AG10803 (cell line): ENCODE measurements around the gene HTR1B.
A peak's percentile ranks its signal among the peaks of the same experiment; 100 is the strongest.

Experiments
- DNase-seq: peaks from one replicate; pipeline ENCODE4 v3.0.0; 2010; ENCODE audit warnings: low read depth
- H3K4me3 ChIP-seq: 2 replicates; pipeline ENCODE4 v1.5.1; 2011; ENCODE audit warnings: mild to moderate bottlenecking, low read length, control low read depth
- TF ChIP-seq, protein P1 (sequence below): conservative IDR thresholded peaks from 2 replicates; pipeline ENCODE4 v1.5.1; 2011; ENCODE audit warnings: mild to moderate bottlenecking, low read length, control low read depth, inconsistent platforms

HTR1B gene, protein sequence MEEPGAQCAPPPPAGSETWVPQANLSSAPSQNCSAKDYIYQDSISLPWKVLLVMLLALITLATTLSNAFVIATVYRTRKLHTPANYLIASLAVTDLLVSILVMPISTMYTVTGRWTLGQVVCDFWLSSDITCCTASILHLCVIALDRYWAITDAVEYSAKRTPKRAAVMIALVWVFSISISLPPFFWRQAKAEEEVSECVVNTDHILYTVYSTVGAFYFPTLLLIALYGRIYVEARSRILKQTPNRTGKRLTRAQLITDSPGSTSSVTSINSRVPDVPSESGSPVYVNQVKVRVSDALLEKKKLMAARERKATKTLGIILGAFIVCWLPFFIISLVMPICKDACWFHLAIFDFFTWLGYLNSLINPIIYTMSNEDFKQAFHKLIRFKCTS

GRCh38 chr6:77463308-77463860, at the start of gene HTR1B:
HTR1B (minus strand) TSS chr6:77463491; CDS start chr6:77463403, 88 bp downstream.
- no peak for DNase-seq
- TF ChIP-seq, protein P1, sequence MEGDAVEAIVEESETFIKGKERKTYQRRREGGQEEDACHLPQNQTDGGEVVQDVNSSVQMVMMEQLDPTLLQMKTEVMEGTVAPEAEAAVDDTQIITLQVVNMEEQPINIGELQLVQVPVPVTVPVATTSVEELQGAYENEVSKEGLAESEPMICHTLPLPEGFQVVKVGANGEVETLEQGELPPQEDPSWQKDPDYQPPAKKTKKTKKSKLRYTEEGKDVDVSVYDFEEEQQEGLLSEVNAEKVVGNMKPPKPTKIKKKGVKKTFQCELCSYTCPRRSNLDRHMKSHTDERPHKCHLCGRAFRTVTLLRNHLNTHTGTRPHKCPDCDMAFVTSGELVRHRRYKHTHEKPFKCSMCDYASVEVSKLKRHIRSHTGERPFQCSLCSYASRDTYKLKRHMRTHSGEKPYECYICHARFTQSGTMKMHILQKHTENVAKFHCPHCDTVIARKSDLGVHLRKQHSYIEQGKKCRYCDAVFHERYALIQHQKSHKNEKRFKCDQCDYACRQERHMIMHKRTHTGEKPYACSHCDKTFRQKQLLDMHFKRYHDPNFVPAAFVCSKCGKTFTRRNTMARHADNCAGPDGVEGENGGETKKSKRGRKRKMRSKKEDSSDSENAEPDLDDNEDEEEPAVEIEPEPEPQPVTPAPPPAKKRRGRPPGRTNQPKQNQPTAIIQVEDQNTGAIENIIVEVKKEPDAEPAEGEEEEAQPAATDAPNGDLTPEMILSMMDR, result no peak
- H3K4me3 ChIP-seq, result peak within 1 kb of the TSS; percentile 49

DNA sequence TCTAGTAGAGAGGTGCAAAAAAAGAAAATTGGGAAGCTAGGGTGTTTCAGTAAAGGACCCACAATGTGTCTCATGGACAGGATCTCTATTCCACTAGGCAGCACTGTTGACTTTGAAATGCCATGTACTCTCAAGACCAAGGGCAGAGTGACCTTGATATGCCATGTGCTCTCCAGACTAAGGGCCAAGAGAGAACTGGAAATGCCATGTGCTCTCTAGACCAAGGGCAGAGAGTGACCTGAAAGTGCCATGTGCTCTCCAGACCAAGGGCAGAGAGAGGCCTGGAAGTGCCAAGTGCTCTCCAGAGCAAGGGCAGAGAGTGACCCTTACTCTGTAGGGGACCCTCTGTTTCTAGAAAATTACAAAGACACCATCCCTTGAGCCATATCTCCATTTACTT, 49.3 kb upstream of the HTR1B start:
- no peak overlapping the region for H3K4me3 ChIP-seq
- DNase-seq, result no peak
- TF ChIP-seq, protein P1, result no peak

DNA sequence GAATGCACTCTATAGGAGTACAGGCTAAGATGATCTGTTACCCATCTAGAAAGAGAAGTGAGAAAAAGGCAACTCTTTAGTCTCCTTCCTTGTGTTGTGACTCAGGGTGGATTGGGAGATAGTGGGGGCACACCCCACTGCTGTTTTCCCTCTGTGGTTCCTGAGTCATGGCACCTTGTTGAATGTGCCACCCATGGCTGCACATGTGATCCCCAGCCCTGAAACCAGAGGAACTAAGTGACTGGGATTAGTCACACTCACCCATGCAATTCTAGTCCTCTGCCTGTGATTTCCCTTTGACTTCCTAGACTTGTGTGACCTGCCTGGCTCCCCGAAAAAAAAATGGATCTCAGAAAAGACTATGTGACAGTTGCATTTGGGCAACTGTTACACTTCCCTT, 48.6 kb upstream of the HTR1B start:
- no peak for DNase-seq
- no peak overlapping the region for H3K4me3 ChIP-seq
- TF ChIP-seq, protein P1, result no peak

DNA sequence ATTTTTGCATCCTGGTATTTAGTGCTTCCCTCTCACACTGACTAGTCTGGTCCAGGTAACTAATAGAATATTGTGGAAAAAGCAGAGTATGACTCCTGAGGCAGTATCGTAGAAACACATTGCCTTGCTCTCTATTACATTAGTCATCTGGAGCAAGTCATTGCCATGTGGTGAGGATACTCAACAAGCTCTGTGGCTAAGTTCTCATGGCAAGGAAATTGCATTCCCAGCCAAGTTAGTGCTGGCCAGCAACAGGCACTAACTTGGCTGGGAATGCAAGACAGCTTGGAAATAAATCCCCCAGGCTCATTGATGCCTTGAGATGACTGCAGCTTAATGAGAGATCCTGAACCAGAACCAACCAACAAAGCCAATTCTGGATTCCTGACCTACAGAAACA, 39.7 kb upstream of the HTR1B start:
- H3K4me3 ChIP-seq, result no peak overlapping the region
- peak; percentile 17 for DNase-seq
- TF ChIP-seq, protein P1, result no peak

DNA sequence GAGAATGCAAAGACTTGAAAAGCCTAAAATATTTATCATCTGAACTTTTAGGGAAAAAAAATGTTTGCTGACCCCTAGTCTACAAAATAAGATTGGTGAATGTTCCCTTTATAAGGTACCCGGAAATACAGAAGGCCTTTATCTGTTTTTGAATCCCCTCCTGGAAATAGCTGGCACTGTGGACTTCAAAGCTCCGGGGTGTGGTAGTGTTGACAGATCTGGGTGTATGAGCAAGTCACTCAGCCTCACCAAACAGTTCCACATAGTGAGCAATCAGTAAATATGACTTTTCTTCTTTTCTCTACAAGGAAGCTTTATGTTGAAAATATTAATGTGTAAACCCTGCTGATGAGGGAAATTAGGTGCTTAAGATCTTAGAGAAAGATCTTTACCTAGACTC, 29.2 kb upstream of the HTR1B start:
- DNase-seq, result no peak
- TF ChIP-seq, protein P1, result no peak
- H3K4me3 ChIP-seq, result no peak overlapping the region

- TF ChIP-seq, protein P1, result no peak
- no peak overlapping the region for H3K4me3 ChIP-seq
- no peak for DNase-seq
Observed at GRCh38 chr6:77487808-77488425, 24.6 kb upstream of the HTR1B start.
